ENCODE measurements around the gene GALNT2.

Gene GALNT2

GRCh38 chr1:230219174-230220067 is 152.4 kb downstream of the GALNT2 start:
- no peak for DNase-seq

- DNase-seq: no peak
Observed at GRCh38 chr1:230220478-230220877, 153.4 kb downstream of the GALNT2 start.

GRCh38 chr1:230220907-230221306 is 153.9 kb downstream of the GALNT2 start:
- no peak for DNase-seq

- peak; percentile 22 for DNase-seq
Observed at GRCh38 chr1:230222678-230223077, 155.6 kb downstream of the GALNT2 start.

GRCh38 chr1:230224101-230224960 is 157.3 kb downstream of the GALNT2 start:
- DNase-seq: no peak

GRCh38 chr1:230226007-230226800 is 159.2 kb downstream of the GALNT2 start:
- DNase-seq: no peak

- DNase-seq: no peak
Observed at GRCh38 chr1:230226814-230227213, 159.8 kb downstream of the GALNT2 start.

GRCh38 chr1:230228236-230228897 is 161.3 kb downstream of the GALNT2 start:
- no peak for DNase-seq

- no peak for DNase-seq
Observed at GRCh38 chr1:230230273-230230672, 163.2 kb downstream of the GALNT2 start.

GRCh38 chr1:230230948-230231773 is 164.1 kb downstream of the GALNT2 start:
- no peak for DNase-seq

GRCh38 chr1:230231774-230232145 is 164.7 kb downstream of the GALNT2 start:
- DNase-seq: no peak

GRCh38 chr1:230232371-230232771 is 165.3 kb downstream of the GALNT2 start:
- no peak for DNase-seq

GRCh38 chr1:230233786-230234185 is 166.7 kb downstream of the GALNT2 start:
- no peak for DNase-seq

- DNase-seq: no peak
Observed at GRCh38 chr1:230235876-230236275, 168.8 kb downstream of the GALNT2 start.

- DNase-seq: no peak
Observed at GRCh38 chr1:230236301-230237008, 169.4 kb downstream of the GALNT2 start.

GRCh38 chr1:230237009-230237370 is 170.0 kb downstream of the GALNT2 start:
- no peak for DNase-seq

- DNase-seq: no peak
Observed at GRCh38 chr1:230237805-230238204, 170.8 kb downstream of the GALNT2 start.

GRCh38 chr1:230240446-230241086 is 173.5 kb downstream of the GALNT2 start:
- DNase-seq: no peak

- no peak for DNase-seq
Observed at GRCh38 chr1:230242326-230242725, 175.3 kb downstream of the GALNT2 start.

GRCh38 chr1:230243146-230243545 is 176.1 kb downstream of the GALNT2 start:
- DNase-seq: no peak
